NCI-H748 treated with DMSO at 0.1 percent for 48 hours (cell line): ENCODE data around the gene ARHGEF39.

Experiments used
- DNase-seq: peaks from one replicate; lab custom pipeline; 2025; lab: John Stamatoyannopoulos, UW

ARHGEF39 gene, protein sequence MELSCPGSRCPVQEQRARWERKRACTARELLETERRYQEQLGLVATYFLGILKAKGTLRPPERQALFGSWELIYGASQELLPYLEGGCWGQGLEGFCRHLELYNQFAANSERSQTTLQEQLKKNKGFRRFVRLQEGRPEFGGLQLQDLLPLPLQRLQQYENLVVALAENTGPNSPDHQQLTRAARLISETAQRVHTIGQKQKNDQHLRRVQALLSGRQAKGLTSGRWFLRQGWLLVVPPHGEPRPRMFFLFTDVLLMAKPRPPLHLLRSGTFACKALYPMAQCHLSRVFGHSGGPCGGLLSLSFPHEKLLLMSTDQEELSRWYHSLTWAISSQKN

DNA sequence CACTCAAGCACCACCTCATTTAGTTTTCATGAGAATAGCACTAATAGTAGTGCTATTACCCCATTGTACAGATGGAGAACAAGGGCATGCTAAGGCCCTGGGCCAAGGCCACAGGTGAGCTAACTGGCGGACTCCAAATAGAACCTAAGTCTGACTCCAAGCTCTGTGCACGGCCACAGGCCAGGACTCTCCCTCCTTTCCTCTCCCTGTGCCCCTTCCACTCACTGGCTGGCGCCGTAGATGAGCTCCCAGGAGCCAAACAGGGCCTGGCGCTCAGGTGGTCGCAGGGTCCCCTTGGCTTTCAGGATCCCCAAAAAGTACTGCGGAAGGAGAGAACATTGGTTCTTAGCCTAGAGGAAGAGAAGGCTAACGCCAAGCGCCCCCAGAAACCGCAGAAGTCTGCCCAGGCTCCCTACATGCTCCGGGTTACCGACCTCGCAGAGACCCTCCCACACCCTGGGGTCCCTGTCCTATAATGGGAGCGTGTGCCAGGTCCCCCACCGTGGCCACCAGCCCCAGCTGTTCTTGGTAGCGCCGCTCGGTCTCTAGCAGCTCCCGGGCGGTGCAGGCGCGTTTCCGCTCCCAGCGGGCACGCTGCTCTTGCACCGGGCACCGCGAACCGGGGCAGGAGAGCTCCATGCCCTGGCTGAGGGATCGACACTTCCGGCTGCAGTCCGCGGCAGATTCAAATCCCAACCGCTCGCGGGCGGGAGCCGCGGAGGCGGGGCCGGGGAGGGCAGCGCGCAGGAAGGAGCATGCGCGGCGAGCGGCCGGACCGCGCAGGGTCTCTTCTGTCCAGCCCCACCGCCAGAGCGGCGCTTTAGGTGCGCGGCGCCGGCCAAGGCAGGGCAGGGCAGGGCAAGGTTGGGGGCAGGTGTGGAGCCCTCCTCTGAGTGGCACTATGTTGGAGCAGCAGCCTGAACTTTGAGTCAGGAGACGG lies at the start of gene ARHGEF39:
ARHGEF39 (minus strand) TSS at position 665 of the 940 bp plus-strand sequence; CDS start at position 639, 26 bp downstream.
- DNase-seq, result peak; percentile 75

DNA sequence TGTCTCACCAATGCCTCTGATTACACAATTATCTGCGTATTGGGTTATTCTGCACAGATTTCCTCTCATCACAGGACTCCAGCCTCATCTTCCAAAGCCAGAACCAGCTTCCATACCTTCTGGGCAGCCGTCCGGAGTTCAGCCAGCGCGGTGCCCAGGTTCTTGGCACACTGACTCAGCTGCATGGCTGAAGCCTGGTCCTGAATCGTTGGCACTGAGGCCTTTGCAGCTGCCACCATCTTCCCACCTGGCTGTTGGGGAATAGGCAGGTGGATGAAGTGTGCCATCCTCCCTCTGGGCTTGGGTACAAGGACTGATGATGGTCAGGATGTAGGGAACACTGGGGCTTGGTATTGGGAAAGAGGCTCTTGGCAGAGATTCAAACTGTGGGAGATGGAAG lies 49.1 kb upstream of the ARHGEF39 start:
- DNase-seq, result no peak

DNA sequence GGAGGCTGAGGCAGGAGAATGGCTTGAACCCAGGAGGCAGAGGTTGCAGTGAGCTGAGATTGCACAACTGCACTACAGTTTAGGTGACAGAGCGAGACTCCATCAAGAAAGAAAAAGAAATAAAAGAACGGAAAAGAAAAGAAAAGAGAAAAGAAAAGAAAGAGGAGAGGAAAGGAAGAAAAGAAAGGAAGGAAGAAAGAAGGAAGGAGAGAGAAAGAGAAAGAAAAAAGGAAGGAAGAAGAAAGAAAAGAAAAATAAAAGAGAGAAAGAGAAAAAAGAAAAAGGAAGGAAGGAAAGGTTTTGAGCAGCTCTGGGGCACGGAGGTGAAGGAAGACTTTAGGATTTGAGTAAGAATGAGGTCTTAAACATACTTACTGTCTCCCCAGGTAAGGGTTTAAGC lies 48.6 kb upstream of the ARHGEF39 start:
- DNase-seq, result no peak

DNA sequence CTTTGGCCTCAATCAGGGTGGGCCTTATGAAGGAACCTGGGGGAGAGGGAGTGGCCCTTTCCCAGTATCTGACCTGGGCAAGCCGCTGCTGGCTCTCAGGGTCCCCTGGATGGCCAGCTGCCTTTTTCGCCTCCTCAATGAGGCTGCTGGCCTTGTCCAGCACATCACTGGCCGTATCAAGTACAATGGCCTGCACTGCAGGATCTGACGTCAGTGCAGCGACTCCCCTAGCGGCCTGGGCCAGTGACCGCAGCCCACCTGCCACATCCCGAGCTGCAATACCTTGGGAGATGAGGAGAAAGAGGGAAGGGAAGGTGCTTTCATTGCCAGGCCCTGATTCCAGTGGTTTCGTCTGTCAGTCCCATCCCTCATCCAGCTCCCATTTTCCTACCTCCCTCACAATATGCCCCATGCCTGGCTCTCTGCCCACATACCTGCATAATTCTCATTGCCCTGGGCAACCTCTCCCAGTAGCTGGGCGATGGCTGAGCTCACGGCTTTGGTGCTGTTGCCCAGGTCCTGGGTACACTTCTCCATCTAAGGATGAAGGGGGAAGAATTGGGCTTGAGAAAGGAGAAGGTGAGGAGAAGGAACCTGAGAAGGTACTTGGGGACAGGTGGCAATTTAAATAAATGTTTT lies 47.9 kb upstream of the ARHGEF39 start:
- no peak for DNase-seq

DNA sequence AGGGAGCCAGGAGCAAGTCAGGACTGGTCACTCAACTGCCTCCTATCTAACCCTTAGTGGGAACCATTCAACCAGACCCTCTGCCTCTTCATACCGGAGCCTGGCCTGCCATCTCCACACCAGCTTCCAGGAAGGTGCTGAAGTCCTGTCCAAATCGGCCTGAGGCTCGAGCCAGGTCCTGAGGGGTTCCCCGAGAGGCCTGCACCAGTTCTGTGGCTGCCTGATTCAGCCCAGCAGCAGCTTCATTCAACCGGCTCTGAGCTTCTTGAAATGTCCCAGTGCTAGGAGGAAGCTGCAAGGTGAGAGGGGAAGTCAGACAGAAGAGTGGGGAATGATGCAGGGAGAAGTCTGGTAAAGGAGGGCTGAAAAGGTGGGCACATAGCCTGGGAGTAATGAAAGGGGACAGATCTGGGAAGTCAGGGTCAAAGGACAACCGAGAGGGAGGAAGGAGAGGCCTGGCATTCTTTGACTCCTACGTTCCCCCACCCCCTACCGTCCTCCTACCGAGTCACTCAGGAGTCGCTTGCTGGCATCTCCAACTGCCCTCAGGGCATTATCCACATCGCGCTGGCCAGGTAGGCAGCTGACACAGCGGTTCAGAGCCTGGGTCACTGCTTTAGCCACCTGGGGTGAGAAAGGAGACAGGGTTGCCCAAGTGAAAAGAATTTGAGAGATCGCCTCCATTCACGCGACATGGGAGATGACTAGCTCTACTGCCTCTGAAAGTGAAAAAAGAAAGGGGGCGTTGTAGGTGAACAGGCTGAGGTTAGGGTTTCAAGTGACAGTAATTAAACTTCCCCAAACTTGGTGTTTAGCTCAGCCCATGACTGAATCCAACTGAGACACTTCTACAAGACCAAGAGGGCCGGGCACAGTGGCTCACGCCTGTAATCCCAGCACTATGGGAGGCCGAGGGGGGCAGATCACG lies 46.8 kb upstream of the ARHGEF39 start:
- DNase-seq, result no peak

DNA sequence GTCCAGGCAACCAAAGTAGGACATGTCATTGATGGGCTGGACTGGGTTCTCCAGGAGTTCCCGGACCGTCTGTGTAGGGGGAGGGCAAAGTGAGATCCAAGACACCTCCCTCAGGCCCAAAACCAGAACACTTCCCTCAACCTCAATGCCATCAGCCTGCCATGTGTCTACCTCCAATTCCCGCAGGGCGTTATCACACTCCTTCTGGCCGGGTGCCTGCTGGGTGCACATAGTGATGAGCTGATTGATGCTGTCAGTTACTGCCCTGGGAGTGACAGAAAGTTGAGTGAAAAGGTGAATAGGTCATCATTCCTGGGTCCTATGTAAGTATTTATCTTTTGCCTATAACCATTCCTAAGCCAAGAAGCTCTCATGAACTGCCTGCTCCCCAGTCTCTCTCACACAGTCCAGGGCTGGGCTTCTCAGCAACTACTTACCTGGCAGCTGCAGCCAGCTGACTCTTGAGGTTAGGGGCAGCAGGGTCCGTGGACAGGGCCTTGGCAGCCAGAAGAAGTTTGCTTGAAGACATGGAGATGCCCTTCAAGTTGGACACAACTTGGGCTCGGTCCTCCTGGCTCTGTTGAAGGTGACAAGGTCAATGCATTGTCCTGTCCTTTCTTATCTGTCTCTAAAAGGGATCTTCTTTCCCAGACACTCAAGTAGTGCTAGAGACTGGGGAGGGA lies 46.0 kb upstream of the ARHGEF39 start:
- DNase-seq, result no peak

DNA sequence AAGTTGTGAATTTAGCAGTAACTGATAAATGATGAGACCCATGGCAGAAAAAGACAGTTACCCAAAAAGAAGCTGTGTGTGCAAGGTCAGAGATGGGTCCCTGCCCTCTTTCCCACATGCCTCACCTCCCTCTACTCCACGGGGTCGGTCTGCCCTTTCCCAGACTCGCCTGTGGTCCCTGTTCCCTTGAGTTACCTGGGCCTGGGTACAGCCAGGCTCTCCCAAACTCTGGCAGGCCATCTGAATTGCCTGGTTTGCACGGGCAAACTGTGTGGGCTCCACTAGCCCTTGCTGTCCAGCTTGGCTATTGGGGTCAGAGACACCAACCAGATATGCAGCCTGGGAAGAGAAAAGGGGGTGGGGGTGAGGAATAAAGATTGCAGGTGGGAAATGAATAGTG lies 43.2 kb upstream of the ARHGEF39 start:
- no peak for DNase-seq

DNA sequence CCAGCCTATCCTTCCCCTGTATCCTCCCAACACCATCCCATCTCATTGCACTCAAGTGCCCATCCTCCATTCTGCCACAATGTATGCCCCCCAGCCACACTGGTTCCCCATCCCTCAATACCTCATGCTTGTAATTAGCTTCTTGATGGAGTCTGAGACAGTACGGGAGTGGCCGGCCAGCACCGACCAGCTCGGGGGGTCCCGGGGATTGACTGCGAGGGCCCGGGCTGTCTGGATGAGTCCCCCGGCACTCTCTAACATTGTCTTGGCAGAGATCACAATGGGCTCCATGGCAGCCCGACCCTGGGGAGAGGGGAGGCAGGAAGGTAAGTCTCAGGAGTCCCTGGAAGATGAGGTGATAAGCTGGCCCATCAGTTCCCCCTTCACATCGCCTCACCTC lies 42.0 kb upstream of the ARHGEF39 start:
- no peak for DNase-seq

DNA sequence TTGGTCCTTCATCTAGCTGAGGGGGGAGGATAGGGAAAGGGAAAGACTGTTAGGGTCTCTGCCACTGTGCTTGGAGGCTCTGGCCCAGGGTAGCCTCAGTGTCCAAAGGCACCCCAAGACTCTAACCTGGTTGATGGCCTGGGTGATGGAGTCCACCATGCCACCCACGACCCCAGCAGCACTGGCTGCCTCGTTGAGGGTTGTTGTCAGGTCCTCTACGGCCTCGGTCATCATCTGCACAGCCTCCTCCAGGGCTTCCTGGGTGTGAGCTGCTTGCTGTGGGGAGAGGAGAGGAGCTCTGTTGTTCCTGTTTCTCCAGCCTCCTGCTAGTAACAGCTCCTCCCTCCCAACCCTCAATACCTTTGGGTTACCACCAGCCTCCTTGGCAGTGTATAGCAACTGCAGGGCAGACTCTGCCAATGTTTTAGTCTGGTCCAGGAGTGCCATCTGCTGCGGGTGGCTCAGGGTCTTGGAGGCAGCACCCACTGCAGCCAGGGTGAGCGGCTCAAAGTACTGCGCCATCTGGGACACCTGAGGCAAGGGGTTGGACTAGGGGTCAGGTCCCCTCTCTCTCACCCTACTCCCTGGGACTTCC lies 40.9 kb upstream of the ARHGEF39 start:
- no peak for DNase-seq

DNA sequence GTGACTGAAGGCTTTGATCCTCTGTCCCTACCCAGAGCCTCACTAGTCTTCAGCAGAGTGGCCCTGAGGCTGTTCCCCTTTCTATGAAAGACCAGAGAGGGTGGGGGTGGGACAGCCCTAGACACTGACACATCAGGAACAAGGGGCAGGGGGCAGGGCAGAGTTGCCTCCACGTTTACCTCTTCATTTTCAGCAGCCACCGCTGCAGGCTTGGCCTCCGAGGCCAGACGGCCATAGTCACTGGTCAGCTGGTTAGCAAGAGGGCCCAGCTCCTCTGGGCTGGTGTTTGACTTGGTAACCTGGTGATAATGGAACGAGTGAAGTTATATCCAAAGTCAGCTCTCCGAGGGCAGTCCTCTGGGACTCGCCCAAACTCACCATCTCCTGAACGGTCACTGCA lies 40.4 kb upstream of the ARHGEF39 start:
- DNase-seq, result no peak

DNA sequence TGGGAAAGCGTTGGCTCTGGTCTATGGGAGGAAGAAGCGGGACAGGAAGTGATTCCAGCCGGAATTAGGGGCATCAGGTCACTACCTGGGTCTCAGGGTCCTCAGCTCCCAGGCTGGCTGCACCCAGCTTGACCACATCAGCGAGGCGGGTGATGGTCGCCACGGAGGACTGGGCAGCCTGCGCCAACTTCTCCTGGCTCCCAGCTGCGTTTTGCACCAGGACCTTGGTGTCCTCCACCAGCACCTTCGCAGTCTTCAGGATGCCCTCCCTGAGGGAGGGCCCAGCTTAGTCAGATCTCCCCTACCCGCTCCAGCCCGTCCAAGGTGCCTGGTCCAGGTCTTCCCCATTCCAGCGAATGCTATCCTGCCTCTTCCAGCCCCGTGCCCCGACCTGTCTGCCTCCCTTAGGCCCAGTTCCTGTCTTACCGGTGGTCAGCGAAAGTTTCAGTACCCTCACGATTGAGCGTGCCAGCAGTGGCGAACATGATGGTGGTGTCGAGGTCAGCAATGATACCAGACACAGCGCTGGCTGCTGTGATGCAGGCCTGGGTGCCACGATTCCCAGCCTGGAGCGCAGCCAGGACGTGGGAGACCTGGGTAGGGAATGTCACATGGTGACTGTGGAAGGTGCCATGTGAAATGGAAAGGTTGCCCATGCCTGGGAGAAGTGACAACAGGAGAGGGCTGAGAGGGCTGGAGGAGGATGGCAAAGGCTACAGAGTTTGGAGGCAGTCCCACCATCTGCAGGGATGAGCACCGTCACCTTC lies 39.1 kb upstream of the ARHGEF39 start:
- no peak for DNase-seq

DNA sequence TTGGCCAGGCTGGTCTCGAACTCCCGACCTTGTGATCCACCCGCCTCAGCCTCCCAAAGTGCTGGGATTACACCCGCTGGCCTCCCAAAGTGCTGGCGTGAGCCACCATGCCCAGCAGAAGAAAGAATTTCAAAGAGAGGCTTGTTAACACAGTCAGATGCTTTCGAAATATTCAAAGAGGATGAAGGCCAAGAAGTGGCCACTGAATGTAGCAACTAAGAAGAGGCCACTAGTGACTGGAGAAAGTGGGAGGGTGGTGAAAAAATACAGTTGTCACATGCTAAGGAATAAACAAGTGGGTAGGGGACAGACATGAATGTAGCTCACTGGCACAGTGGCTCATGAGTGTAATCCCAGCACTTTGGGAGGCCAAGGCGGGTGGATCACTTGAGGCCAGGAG lies 37.7 kb upstream of the ARHGEF39 start:
- DNase-seq, result no peak

DNA sequence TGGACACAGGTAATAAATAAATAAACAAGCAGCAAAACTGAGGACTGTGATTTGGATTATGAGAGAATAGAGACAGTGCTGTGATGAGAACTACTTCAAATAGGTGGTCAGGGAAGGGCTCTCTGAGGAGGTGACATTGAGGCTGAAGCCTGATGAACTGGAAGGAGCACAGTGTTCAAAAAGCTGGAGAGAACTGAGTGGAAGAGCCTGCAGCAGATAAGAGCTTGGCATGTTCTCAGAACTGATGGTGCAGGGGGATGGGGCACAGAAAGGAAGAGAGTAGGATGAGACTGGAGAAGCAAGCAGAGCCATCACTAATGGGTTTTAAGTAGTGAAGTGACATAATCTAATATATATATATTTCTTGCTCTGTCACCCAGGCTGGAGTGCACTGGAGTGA lies 35.9 kb upstream of the ARHGEF39 start:
- no peak for DNase-seq

DNA sequence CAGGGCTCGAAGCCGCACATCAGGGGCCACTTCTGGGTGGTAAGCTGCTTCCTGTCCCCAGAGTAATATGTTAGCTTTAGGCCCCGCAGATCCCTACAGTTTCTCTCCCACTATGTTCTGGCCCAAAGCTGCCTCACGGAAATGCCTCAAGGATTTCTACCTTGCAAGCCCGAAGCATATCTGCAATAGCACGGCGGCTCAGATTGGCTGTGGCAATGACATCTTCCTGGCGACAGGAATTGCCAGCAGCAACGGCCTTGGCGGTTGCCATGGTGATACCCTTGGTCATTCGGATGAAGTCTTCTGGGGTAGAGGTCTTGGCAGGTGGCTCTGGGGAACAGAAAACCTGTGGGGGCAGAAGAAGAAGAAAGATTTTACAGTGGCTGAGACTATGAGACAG lies 35.0 kb upstream of the ARHGEF39 start:
- DNase-seq, result no peak

DNA sequence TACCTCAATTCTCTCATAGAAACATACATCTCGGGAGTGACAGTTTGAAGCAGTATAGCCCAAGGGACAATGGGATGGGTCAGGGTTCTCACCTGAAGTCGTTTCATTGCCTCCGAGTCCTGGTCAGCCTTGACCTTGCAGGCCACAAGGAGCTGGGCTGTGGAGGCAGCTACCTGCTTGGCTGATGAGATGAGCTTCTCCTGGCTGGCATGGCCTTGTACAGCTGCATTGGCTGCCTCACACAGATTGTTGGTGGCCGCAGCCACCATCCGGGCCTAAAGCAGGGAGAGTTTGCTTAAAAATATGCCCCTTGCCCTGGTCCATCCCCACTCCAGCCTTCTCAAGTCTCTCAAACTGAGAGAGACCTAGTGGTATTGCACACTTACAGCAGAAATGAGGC lies 33.2 kb upstream of the ARHGEF39 start:
- no peak for DNase-seq

DNA sequence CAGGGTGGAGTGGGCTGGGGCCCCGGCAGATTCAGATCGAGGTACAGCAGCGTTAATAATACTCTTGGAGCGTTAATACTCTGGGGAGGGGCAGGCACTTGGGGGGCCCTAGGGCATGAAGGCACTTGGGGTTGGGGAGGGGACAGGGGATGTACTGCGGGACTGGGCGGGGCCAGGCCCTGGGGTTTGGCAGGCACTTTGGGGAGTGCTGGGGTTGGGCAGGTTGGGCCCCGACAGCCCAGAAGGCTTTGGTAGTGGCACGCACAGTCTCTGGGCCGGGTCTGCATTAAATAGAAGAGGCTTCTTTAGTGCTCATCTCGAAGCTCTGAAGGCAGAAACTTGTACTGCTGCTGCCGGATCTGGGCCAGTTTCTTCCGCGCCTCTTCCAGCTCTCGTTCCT lies 32.5 kb upstream of the ARHGEF39 start:
- DNase-seq, result no peak

DNA sequence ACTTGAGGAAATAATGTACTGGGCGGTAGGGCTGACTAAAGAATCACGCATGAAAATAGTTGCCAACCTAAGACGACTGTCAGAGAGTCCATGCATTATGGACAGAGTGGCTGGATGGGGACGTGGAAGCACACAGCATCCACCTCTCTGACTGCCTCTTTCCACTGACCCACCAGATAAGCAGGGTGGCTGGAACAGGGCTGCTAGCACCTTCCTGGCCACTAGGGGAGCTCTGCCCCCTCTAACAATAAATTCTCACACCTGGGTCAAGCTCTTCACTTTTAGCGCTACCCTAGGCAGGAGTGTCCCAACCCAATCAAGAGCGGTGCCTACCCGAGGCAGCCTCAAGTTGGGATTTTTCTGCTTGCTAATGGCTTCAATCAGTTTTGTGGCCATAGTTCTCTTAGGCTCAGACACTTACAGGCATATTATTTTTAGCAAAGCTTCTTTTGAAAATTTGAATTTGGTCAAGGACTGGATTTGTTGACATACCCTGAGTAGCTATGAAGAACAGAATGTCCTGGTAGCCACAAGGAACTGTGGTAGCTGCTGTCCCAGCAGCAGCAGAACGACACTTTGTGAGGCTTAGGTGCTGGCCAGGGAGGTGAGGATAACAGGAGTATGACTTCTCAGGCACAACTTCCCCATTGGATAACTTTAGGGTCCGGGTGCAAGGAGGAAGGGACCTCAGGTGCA lies 31.7 kb upstream of the ARHGEF39 start:
- DNase-seq, result peak; percentile 20

DNA sequence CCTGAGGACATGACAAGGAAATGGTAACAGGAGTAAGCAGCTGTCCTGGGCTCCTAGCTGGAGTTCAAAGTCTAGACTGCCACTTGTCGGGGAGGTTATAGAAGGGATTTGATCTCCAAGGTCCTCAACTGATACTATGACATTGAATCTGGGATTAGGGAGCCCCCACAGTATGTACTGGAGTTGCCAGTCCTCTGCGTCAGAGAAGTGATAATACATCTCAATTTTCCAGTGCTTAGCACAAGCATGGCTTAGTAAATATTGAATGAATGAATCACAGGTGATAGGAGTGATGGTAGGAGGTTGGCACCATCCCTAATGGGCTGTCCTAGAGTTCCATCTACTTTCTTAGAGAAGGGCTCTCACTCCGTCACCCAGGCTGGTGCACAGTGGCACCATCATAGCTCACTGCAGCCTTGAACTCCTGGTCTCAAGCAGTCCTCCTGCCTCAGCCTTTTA lies 31.0 kb upstream of the ARHGEF39 start:
- no peak for DNase-seq

DNA sequence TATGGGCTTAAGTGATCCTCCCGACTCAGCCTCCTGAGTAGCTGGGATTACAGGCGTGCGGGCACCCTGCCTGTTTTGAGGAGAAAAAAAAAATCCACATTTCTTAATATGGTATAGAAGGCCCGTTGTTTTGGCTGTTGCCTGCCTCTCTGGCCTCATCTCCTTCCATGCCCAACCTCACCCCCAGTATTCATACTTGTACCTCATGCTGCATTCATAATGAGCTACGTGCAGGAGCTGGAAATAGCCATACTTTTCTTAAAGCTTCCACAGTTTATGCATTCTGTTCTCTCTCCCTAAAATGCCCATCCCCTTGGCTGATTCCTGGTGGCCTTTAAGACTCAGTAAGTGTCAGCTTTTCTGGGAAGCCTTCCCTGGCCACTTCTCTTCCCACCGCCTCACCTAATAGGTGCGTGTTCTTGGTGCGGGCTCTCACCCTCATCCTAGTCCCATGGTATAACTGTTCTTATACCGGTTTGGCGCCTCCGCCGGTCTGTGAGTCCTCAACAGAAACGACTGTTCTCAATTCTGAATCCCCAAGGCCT lies 26.8 kb upstream of the ARHGEF39 start:
- no peak for DNase-seq
